ENCODE results near the gene CASKIN1. TPM values are rescaled to one million over a fixed set of nuclear protein-coding genes. Genes with fewer than 3 reads are reported as not detected.

Gene CASKIN1
- polyA plus RNA-seq, 3 donors, result not detected

DNA sequence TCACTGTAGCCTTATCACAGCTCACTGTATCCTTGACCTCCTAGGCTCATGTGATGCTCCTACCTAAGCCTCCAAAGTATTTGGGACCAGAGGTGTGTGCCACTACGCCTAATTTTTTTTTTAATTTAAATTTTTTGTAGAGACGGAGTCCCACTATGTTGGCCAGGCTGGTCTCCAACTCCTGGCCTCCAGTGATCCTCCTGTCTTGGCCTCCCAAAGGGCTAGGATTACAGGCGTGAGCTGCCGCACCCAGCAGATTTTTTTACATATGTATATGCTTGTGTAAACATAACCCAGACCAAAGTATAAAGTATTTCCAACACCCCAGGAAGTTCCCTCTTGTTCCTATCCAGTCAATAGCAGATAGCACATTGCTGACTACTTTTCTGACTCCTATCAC, 19.9 kb upstream of the CASKIN1 start:
- Histone ChIP-seq H3K4me3 (replicated peaks in 1 of 3; ENCODE audit: low read depth in 2 of 3, low read length in 3 of 3) (no peak overlapping the region), H3K9me3 (replicated peaks in 1 of 2; ENCODE audit: control insufficient read depth in 1 of 2, insufficient read depth in 1 of 2, low read length in 2 of 2) (no peaks in the 10 kb centered on the region), H3K27me3 (ENCODE audit: control insufficient read depth in 2 of 2, insufficient read depth in 2 of 2, low read length in 2 of 2) (no peaks in the 10 kb centered on the region), H3K4me1 (ENCODE audit: control insufficient read depth in 1 of 2, insufficient read depth in 2 of 2, low read length in 2 of 2) (peaks cover 22 to 28% of the 10 kb centered on the region in 2 donors), H3K9ac (ENCODE audit: insufficient read depth, low read length, poor library complexity, severe bottlenecking) (no peak overlapping the region), H3K79me2 (ENCODE audit: insufficient read depth, low read length) (peaks cover 27% of the 10 kb centered on the region), H3K36me3 (replicated peaks in 1 of 2; ENCODE audit: control insufficient read depth in 1 of 2, insufficient read depth in 2 of 2, low read length in 2 of 2) (peaks cover 2 to 5% of the 10 kb centered on the region in 2 donors), H3K27ac (ENCODE audit: low read depth in 1 of 2, low read length in 2 of 2) (no peak overlapping the region), H2AFZ (ENCODE audit: insufficient read depth, low read depth, low read length, poor library complexity, severe bottlenecking) (no peak overlapping the region), H4K20me1 (ENCODE audit: insufficient read depth, low read length) (peaks cover 23% of the 10 kb centered on the region), H3K4me2 (replicated peaks; ENCODE audit: extremely low read depth, low read length, poor library complexity, severe bottlenecking) (no peak overlapping the region)
- H3K4me3 Mint-ChIP-seq, result no peak overlapping the region
- DNase-seq, result no peak
- H3K27ac Mint-ChIP-seq, result peak overlapping the region in 2 of 7 donors; percentile 18 to 20
- no CpG with 5 or more reads among the region's 4 CpGs for WGBS (ENCODE audit: insufficient coverage)
- H3K36me3 Mint-ChIP-seq, result peaks cover 6 to 9% of the 10 kb centered on the region in 2 donors
- H3K4me1 Mint-ChIP-seq, result peaks cover 24% of the 10 kb centered on the region
- H3K9me3 Mint-ChIP-seq, result peaks cover 0 to 2% (median 0%) of the 10 kb centered on the region in 7 donors
- TF ChIP-seq, protein P1, sequence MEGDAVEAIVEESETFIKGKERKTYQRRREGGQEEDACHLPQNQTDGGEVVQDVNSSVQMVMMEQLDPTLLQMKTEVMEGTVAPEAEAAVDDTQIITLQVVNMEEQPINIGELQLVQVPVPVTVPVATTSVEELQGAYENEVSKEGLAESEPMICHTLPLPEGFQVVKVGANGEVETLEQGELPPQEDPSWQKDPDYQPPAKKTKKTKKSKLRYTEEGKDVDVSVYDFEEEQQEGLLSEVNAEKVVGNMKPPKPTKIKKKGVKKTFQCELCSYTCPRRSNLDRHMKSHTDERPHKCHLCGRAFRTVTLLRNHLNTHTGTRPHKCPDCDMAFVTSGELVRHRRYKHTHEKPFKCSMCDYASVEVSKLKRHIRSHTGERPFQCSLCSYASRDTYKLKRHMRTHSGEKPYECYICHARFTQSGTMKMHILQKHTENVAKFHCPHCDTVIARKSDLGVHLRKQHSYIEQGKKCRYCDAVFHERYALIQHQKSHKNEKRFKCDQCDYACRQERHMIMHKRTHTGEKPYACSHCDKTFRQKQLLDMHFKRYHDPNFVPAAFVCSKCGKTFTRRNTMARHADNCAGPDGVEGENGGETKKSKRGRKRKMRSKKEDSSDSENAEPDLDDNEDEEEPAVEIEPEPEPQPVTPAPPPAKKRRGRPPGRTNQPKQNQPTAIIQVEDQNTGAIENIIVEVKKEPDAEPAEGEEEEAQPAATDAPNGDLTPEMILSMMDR (IDR thresholded peaks at IDR 0.05), result no peak
- intact Hi-C loops (cut with micrococcal nuclease), result no loop called here
- H3K27me3 Mint-ChIP-seq (ENCODE audit: low read depth in 3 of 3), result peaks cover 0 to 7% (median 3%) of the 10 kb centered on the region in 3 donors

DNA sequence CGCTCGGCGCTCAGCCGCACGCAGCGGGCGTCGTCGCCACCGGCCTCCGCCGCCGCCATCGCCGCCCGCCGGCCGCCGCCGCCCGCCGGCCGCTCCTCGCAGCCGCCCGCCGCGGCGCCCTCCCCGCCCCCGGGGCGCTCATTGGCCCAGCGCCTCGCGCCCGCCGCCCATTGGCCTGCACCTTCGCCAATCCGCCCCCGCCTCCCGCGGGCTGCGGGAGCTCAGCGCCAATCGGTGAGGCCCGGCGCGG, 18.2 kb upstream of the CASKIN1 start, which contains the start of gene PGP:
TSS of gene PGP (minus strand) at position 122 of the 250 bp plus-strand sequence. CDS start at position 59, 63 bp downstream.
- peak within 1 kb of the TSS; percentile 87 for H2AFZ ChIP-seq (ENCODE audit: insufficient read depth, low read depth, low read length, poor library complexity, severe bottlenecking)
- H3K9me3 Mint-ChIP-seq, result peaks cover 0 to 2% (median 0%) of the 10 kb centered on the region in 7 donors
- intact Hi-C loops (cut with micrococcal nuclease), result no loop called here
- peaks cover 24% of the 10 kb centered on the region for H3K4me1 Mint-ChIP-seq
- peak within 1 kb of the TSS; percentile 85 for H3K9ac ChIP-seq (ENCODE audit: insufficient read depth, low read length, poor library complexity, severe bottlenecking)
- TF ChIP-seq, protein P1 (IDR thresholded peaks at IDR 0.05), result no peak
- H3K4me3 ChIP-seq (replicated peaks in 1 of 3; ENCODE audit: low read depth in 2 of 3, low read length in 3 of 3), result peak within 1 kb of the TSS; percentile 60 to 83 (median 68)
- peaks cover 30% of the 10 kb centered on the region for H4K20me1 ChIP-seq (ENCODE audit: insufficient read depth, low read length)
- H3K27me3 ChIP-seq (ENCODE audit: control insufficient read depth in 2 of 2, insufficient read depth in 2 of 2, low read length in 2 of 2), result no peaks in the 10 kb centered on the region
- peaks cover 22 to 28% of the 10 kb centered on the region in 2 donors for H3K4me1 ChIP-seq (ENCODE audit: control insufficient read depth in 1 of 2, insufficient read depth in 2 of 2, low read length in 2 of 2)
- DNase-seq, result no peak
- peaks cover 6 to 17% of the 10 kb centered on the region in 2 donors for H3K36me3 Mint-ChIP-seq
- peaks cover 0 to 6% (median 0%) of the 10 kb centered on the region in 3 donors for H3K27me3 Mint-ChIP-seq (ENCODE audit: low read depth in 3 of 3)
- H3K9me3 ChIP-seq (replicated peaks in 1 of 2; ENCODE audit: control insufficient read depth in 1 of 2, insufficient read depth in 1 of 2, low read length in 2 of 2), result no peaks in the 10 kb centered on the region
- under 1% methylated on average over 48 of the region's 48 CpGs for WGBS (ENCODE audit: insufficient coverage)
- peak within 1 kb of the TSS; percentile 87 for H3K4me2 ChIP-seq (replicated peaks; ENCODE audit: extremely low read depth, low read length, poor library complexity, severe bottlenecking)
- peak within 1 kb of the TSS; percentile 82 to 89 for H3K27ac ChIP-seq (ENCODE audit: low read depth in 1 of 2, low read length in 2 of 2)
- H3K4me3 Mint-ChIP-seq, result peak within 1 kb of the TSS; percentile 80 to 89
- H3K79me2 ChIP-seq (ENCODE audit: insufficient read depth, low read length), result peaks cover 32% of the 10 kb centered on the region
- peak within 1 kb of the TSS; percentile 84 to 96 (median 92) for H3K27ac Mint-ChIP-seq
- peaks cover 3 to 8% of the 10 kb centered on the region in 2 donors for H3K36me3 ChIP-seq (replicated peaks in 1 of 2; ENCODE audit: control insufficient read depth in 1 of 2, insufficient read depth in 2 of 2, low read length in 2 of 2)

All from CD14-positive monocyte (primary cell).